ENCODE measurements around the gene DXO.
"Not testable (repeated sequence)": the region's sequence is repeated elsewhere in the genome, so short reads cannot be mapped to it uniquely, and the experiment has no call there.

- TF ChIP-seq CTCF (IDR thresholded peaks at IDR 0.05; ENCODE audit: low read depth, low read length, missing input control); RAD21 (IDR thresholded peaks at IDR 0.05); YY1 (IDR thresholded peaks at IDR 0.05); EGR1 (IDR thresholded peaks at IDR 0.05; ENCODE audit: low read depth in 2 of 2); TAF1 (conservative IDR thresholded peaks at IDR 0.05); FOXA1 (IDR thresholded peaks at IDR 0.05); JUND (IDR thresholded peaks at IDR 0.05); GABPA (IDR thresholded peaks at IDR 0.05 in 1 of 2, conservative IDR thresholded peaks at IDR 0.05 in 1 of 2); RXRA (IDR thresholded peaks at IDR 0.05); ZBTB33 (IDR thresholded peaks at IDR 0.05); SP1 (IDR thresholded peaks at IDR 0.05): not testable (repeated sequence)
- TF ChIP-seq, protein P1, sequence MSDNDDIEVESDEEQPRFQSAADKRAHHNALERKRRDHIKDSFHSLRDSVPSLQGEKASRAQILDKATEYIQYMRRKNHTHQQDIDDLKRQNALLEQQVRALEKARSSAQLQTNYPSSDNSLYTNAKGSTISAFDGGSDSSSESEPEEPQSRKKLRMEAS (IDR thresholded peaks at IDR 0.05) = not testable (repeated sequence)
- TF ChIP-seq, protein P2, sequence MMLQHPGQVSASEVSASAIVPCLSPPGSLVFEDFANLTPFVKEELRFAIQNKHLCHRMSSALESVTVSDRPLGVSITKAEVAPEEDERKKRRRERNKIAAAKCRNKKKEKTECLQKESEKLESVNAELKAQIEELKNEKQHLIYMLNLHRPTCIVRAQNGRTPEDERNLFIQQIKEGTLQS (IDR thresholded peaks at IDR 0.05) = not testable (repeated sequence)
- TF ChIP-seq, protein P3, sequence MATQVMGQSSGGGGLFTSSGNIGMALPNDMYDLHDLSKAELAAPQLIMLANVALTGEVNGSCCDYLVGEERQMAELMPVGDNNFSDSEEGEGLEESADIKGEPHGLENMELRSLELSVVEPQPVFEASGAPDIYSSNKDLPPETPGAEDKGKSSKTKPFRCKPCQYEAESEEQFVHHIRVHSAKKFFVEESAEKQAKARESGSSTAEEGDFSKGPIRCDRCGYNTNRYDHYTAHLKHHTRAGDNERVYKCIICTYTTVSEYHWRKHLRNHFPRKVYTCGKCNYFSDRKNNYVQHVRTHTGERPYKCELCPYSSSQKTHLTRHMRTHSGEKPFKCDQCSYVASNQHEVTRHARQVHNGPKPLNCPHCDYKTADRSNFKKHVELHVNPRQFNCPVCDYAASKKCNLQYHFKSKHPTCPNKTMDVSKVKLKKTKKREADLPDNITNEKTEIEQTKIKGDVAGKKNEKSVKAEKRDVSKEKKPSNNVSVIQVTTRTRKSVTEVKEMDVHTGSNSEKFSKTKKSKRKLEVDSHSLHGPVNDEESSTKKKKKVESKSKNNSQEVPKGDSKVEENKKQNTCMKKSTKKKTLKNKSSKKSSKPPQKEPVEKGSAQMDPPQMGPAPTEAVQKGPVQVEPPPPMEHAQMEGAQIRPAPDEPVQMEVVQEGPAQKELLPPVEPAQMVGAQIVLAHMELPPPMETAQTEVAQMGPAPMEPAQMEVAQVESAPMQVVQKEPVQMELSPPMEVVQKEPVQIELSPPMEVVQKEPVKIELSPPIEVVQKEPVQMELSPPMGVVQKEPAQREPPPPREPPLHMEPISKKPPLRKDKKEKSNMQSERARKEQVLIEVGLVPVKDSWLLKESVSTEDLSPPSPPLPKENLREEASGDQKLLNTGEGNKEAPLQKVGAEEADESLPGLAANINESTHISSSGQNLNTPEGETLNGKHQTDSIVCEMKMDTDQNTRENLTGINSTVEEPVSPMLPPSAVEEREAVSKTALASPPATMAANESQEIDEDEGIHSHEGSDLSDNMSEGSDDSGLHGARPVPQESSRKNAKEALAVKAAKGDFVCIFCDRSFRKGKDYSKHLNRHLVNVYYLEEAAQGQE (IDR thresholded peaks at IDR 0.05) = not testable (repeated sequence)
These were observed 17.4 kb upstream of the DXO start for GRCh38 chr6:31989363-31989762.
